ENCODE data around the gene DLEC1.

DLEC1 gene

GRCh38 chr3:38039101-38039898 is at the start of gene DLEC1:
Gene DLEC1 (plus strand): TSS chr3:38039208. CDS start chr3:38039226, 18 bp downstream.
- no peak for TF ChIP-seq CTCF (conservative IDR thresholded peaks at IDR 0.05)

GRCh38 chr3:37989821-37990480 is 49.1 kb upstream of the DLEC1 start:
- no peak for TF ChIP-seq CTCF (conservative IDR thresholded peaks at IDR 0.05)
- H3K27ac ChIP-seq: peak overlapping the region; percentile 10; the same call in 1 of the 2 replicates

More at GRCh38 chr3:38039101-38039898, at the start of gene DLEC1:
- no peak within 1 kb of the TSS for H3K27ac ChIP-seq

- H3K27ac ChIP-seq: peak within 1 kb of the TSS; percentile 10; the same call in 1 of the 2 replicates
Measured at GRCh38 chr3:37990527-37990926, 48.5 kb upstream of the DLEC1 start, which contains the start of gene VILL. Gene VILL (plus strand): TSS chr3:37990786. CDS start chr3:37993673, 2,887 bp downstream.

GRCh38 chr3:37991109-37991508 is 47.9 kb upstream of the DLEC1 start:
- H3K27ac ChIP-seq: no peak overlapping the region
- no peak for TF ChIP-seq CTCF (conservative IDR thresholded peaks at IDR 0.05)

More at GRCh38 chr3:37990527-37990926, 48.5 kb upstream of the DLEC1 start, which contains the start of gene VILL:
- TF ChIP-seq CTCF (conservative IDR thresholded peaks at IDR 0.05): no peak

- TF ChIP-seq CTCF (conservative IDR thresholded peaks at IDR 0.05): no peak
- H3K27ac ChIP-seq: no peak overlapping the region
Measured at GRCh38 chr3:37991823-37992222, 47.2 kb upstream of the DLEC1 start.

- peak overlapping the region; percentile 87 for H3K27ac ChIP-seq
- TF ChIP-seq CTCF (conservative IDR thresholded peaks at IDR 0.05): no peak
Measured at GRCh38 chr3:37992271-37993066, 46.5 kb upstream of the DLEC1 start.

- TF ChIP-seq CTCF (conservative IDR thresholded peaks at IDR 0.05): no peak
- H3K27ac ChIP-seq: peak overlapping the region; percentile 87
Measured at GRCh38 chr3:37993067-37993455, 45.9 kb upstream of the DLEC1 start.

All from VCaP (cell line).